Calu3 (cell line): ENCODE results near the gene LSP1. TPM values are rescaled to one million over a fixed set of nuclear protein-coding genes. Genes with fewer than 3 reads are reported as not detected.

ENCODE experiments used
- BruUV-seq: library from RNA; stranded (reverse); fragments of 400-500 nt; replicated peaks from 2 replicates; lab custom pipeline; 2021; lab: Mats Ljungman, UMichigan
- CTCF ChIA-PET: fragments of 300-600 bp; sonication (Branson Sonifier 250); formaldehyde crosslinking; loops from one replicate; lab custom pipeline; 2022; ENCODE audit warnings: antibody characterized with exemption; lab: Charles Lee
- DNase-seq: peaks from one replicate; pipeline ENCODE4 v3.0.0; 2022
- H3K27ac Mint-ChIP-seq: one replicate; pipeline ENCODE4 v1.8.0; 2022; ENCODE audit warnings: mixed read lengths; ENCODE audit not compliant: unreplicated experiment
- H3K27me3 Mint-ChIP-seq: one replicate; pipeline ENCODE4 v1.8.0; 2022; ENCODE audit warnings: mixed read lengths; ENCODE audit not compliant: unreplicated experiment
- H3K36me3 Mint-ChIP-seq: one replicate; pipeline ENCODE4 v1.8.0; 2022; ENCODE audit warnings: mild to moderate bottlenecking, moderate library complexity, mixed read lengths; ENCODE audit not compliant: insufficient read depth, unreplicated experiment
- H3K4me1 Mint-ChIP-seq: one replicate; pipeline ENCODE4 v1.8.0; 2022; ENCODE audit warnings: mild to moderate bottlenecking, low read depth, mixed read lengths; ENCODE audit not compliant: unreplicated experiment
- H3K4me3 Mint-ChIP-seq: one replicate; pipeline ENCODE4 v1.8.0; 2022; ENCODE audit warnings: mild to moderate bottlenecking, low read depth, moderate library complexity, mixed read lengths; ENCODE audit not compliant: unreplicated experiment
- H3K9me3 Mint-ChIP-seq: one replicate; pipeline ENCODE4 v1.8.0; 2022; ENCODE audit warnings: low read depth, mixed read lengths; ENCODE audit not compliant: unreplicated experiment
- intact Hi-C: fragments of 100-400 bp; cut with micrococcal nuclease; formaldehyde crosslinking; loops from one replicate; pipeline ENCODE4 v1.10.0; 2022; ENCODE audit not compliant: unreplicated experiment
- total RNA-seq: library from RNA; stranded (reverse); gene quantifications from 2 replicates; pipeline ENCODE4 v1.2.3, GENCODE V29; 2022
- TF ChIP-seq, protein P1 (sequence below): fragments of 200-600 bp; IDR thresholded peaks from one replicate; pipeline ENCODE4 v1.8.0; 2022; ENCODE audit warnings: antibody characterized with exemption; ENCODE audit not compliant: unreplicated experiment

The LSP1 gene
- total RNA-seq, 1 experiment from 2014 or later, result not detected

DNA sequence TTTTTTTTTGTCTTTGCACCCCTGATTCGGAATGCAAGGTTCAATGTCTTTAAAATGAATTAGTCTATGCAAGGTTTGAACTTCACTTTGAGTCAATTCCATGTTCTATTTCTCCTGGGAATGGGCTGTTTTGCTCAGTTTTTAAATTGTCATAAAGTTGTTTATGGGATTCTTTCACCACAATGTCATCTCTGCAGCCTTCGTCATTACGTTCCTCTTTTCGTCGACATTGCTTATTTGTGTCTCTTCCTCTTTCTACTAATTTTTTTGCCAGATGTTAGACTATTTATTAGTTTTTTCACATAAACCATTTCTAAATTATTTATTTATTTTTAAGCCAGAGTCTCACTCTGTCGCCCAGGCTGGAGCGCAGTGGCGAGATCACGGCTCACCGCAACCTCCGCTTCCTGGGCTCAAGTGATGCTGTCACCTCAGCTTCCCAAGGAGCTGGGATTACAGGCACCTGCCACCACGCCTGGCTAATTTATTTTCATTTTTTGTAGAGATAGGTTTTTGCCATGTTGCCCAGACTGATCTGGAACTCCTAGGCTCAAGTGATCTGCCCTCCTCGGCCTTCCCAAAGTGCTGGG, 59.5 kb downstream of the LSP1 start:
- peaks cover 5% of the 10 kb centered on the region for H3K36me3 Mint-ChIP-seq
- H3K27me3 Mint-ChIP-seq, result peaks cover 76% of the 10 kb centered on the region
- H3K27ac Mint-ChIP-seq, result no peak overlapping the region
- H3K9me3 Mint-ChIP-seq, result peaks cover 3% of the 10 kb centered on the region
- H3K4me3 Mint-ChIP-seq, result no peak overlapping the region
- no peaks in the 10 kb centered on the region for H3K4me1 Mint-ChIP-seq
- TF ChIP-seq, protein P1, sequence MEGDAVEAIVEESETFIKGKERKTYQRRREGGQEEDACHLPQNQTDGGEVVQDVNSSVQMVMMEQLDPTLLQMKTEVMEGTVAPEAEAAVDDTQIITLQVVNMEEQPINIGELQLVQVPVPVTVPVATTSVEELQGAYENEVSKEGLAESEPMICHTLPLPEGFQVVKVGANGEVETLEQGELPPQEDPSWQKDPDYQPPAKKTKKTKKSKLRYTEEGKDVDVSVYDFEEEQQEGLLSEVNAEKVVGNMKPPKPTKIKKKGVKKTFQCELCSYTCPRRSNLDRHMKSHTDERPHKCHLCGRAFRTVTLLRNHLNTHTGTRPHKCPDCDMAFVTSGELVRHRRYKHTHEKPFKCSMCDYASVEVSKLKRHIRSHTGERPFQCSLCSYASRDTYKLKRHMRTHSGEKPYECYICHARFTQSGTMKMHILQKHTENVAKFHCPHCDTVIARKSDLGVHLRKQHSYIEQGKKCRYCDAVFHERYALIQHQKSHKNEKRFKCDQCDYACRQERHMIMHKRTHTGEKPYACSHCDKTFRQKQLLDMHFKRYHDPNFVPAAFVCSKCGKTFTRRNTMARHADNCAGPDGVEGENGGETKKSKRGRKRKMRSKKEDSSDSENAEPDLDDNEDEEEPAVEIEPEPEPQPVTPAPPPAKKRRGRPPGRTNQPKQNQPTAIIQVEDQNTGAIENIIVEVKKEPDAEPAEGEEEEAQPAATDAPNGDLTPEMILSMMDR, result no peak
- CTCF ChIA-PET, result no interaction called here
- no TSS peak for BruUV-seq
- intact Hi-C loops, result no loop called here
- DNase-seq, result no peak

GRCh38 chr11:1913271-1914060, 60.6 kb downstream of the LSP1 start:
- TF ChIP-seq, protein P1, result no peak
- H3K36me3 Mint-ChIP-seq, result peaks cover 5% of the 10 kb centered on the region
- no peak for DNase-seq
- peaks cover 65% of the 10 kb centered on the region for H3K27me3 Mint-ChIP-seq
- CTCF ChIA-PET, result no interaction called here
- H3K4me3 Mint-ChIP-seq, result no peak overlapping the region
- no peak overlapping the region for H3K27ac Mint-ChIP-seq
- H3K9me3 Mint-ChIP-seq, result peaks cover 3% of the 10 kb centered on the region
- no TSS peak for BruUV-seq
- no peaks in the 10 kb centered on the region for H3K4me1 Mint-ChIP-seq
- intact Hi-C loops, result no loop called here

DNA sequence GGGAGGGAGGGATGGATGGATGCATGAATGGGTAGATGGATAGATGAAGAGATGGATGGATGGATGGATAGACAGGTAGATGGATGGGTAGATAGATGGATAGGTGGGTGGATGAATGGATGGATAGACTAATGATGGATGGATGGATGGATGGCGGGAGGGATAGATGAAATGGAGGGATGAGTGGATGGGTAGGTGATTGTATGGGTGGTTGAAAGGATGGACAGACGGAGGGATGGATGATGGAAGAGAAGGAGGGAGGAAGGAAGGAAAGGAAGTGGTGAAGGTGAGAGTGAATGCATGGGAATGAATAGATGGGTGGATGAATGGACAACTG, 62.9 kb downstream of the LSP1 start:
- no TSS peak for BruUV-seq
- TF ChIP-seq, protein P1, result no peak
- Mint-ChIP-seq H3K27me3 (peaks cover 65% of the 10 kb centered on the region), H3K4me3 (no peak overlapping the region), H3K36me3 (peaks cover 5% of the 10 kb centered on the region), H3K27ac (no peak overlapping the region), H3K9me3 (peaks cover 3% of the 10 kb centered on the region), H3K4me1 (no peaks in the 10 kb centered on the region)
- CTCF ChIA-PET, result no interaction called here
- no peak for DNase-seq
- intact Hi-C loops, result no loop called here

- DNase-seq, result no peak
- H3K36me3 Mint-ChIP-seq, result peaks cover 5% of the 10 kb centered on the region
- intact Hi-C loops, result no loop called here
- CTCF ChIA-PET, result interaction anchor here (1.5 kb wide), 1 partner anchor 222 kb away, joined by 5 read pairs; no protein-coding TSS in a partner anchor
- peaks cover 65% of the 10 kb centered on the region for H3K27me3 Mint-ChIP-seq
- H3K4me3 Mint-ChIP-seq, result no peak overlapping the region
- no peaks in the 10 kb centered on the region for H3K4me1 Mint-ChIP-seq
- peaks cover 3% of the 10 kb centered on the region for H3K9me3 Mint-ChIP-seq
- TF ChIP-seq, protein P1, result no peak
- H3K27ac Mint-ChIP-seq, result no peak overlapping the region
- BruUV-seq, result no TSS peak
Observed at GRCh38 chr11:1916132-1916985, 63.5 kb downstream of the LSP1 start.
